Liver (tissue), 9 donors: Measurements from ENCODE around the gene MRPL41. TPM values are rescaled to one million over a fixed set of nuclear protein-coding genes. Genes with fewer than 3 reads are reported as not detected.
A peak's percentile ranks its signal among the peaks of the same experiment; 100 is the strongest.

Experiments used
- DNase-seq: peaks from one replicate; pipeline ENCODE4 v3.0.0-alpha.2; 2017; ENCODE audit warnings: low spot score
- H3K27ac ChIP-seq, 2 donors: one replicate each; pipeline ENCODE4 v1.7.0; 2013; ENCODE audit warnings: inconsistent platforms in 2 of 2, low read length in 2 of 2, control low read depth in 1 of 2, low read depth in 1 of 2, mild to moderate bottlenecking in 1 of 2
- H3K27me3 ChIP-seq, 4 donors: one replicate each; pipeline versions ENCODE4 v1.6.1 to v1.7.0; 2013; ENCODE audit warnings: low read length in 3 of 4, inconsistent platforms in 1 of 4, mild to moderate bottlenecking in 1 of 4, moderate library complexity in 1 of 4; ENCODE audit not compliant: control insufficient read depth in 4 of 4, insufficient read depth in 4 of 4
- H3K36me3 ChIP-seq, 4 donors: one replicate each; pipeline versions ENCODE4 v1.6.1 to v1.7.0; 2013; ENCODE audit warnings: low read length in 3 of 4, mild to moderate bottlenecking in 3 of 4, low read depth in 1 of 4, moderate library complexity in 1 of 4; ENCODE audit not compliant: control insufficient read depth in 4 of 4, insufficient read depth in 3 of 4
- H3K4me1 ChIP-seq, 4 donors: one replicate each; pipeline versions ENCODE4 v1.6.1 to v1.7.0; 2013; ENCODE audit warnings: low read length in 3 of 4, mild to moderate bottlenecking in 3 of 4, moderate library complexity in 1 of 4; ENCODE audit not compliant: control insufficient read depth in 4 of 4, insufficient read depth in 4 of 4
- H3K4me3 ChIP-seq, 3 donors: one replicate each; pipeline versions ENCODE4 v1.6.1 to v1.7.0; 2013; ENCODE audit warnings: low read length in 3 of 3, control low read depth in 1 of 3, low read depth in 1 of 3, mild to moderate bottlenecking in 1 of 3
- H3K9ac ChIP-seq, 2 donors: one replicate each; pipeline ENCODE4 v1.7.0; 2013; ENCODE audit warnings: low read length in 2 of 2, mild to moderate bottlenecking in 2 of 2, moderate library complexity in 2 of 2, control low read depth in 1 of 2, low read depth in 1 of 2
- H3K9me3 ChIP-seq, 4 donors: one replicate each; pipeline versions ENCODE4 v1.6.1 to v1.7.0; 2013; ENCODE audit warnings: low read length in 3 of 4; ENCODE audit not compliant: control insufficient read depth in 4 of 4
- ATF3 ChIP-seq: IDR thresholded peaks from 2 replicates; pipeline ENCODE4 v1.6.1; 2016; ENCODE audit warnings: antibody characterized with exemption
- CTCF ChIP-seq: fragments of 150-350 bp; IDR thresholded peaks from 2 replicates; pipeline ENCODE4 v1.5.1; 2017; ENCODE audit warnings: improper control_type of control experiment, low read depth, low read length; ENCODE audit not compliant: missing input control
- EGR1 ChIP-seq, 2 donors: IDR thresholded peaks; 2 replicates each; pipeline ENCODE4 v1.6.1; 2016 to 2018; ENCODE audit warnings: antibody characterized with exemption in 2 of 2, low read depth in 2 of 2
- FOXA1 ChIP-seq: IDR thresholded peaks from 2 replicates; pipeline ENCODE4 v1.6.1; 2016; ENCODE audit warnings: antibody characterized with exemption
- FOXA2 ChIP-seq: IDR thresholded peaks from 2 replicates; pipeline ENCODE4 v1.6.1; 2016; ENCODE audit warnings: antibody characterized with exemption
- GABPA ChIP-seq, 2 donors: IDR thresholded peaks in 1 of 2; conservative IDR thresholded peaks in 1 of 2; 2 replicates each; pipeline ENCODE4 v1.6.1; 2016; ENCODE audit warnings: antibody characterized with exemption in 2 of 2, mild to moderate bottlenecking in 1 of 2, moderate library complexity in 1 of 2
- HNF4A ChIP-seq, 2 donors: conservative IDR thresholded peaks; 2 replicates each; pipeline ENCODE4 v1.6.1; 2016; ENCODE audit warnings: antibody characterized with exemption in 2 of 2, mild to moderate bottlenecking in 2 of 2
- NR2F2 ChIP-seq: IDR thresholded peaks from 2 replicates; pipeline ENCODE4 v1.6.1; 2016; ENCODE audit warnings: antibody characterized with exemption
- RAD21 ChIP-seq, 2 donors: IDR thresholded peaks; 2 replicates each; pipeline ENCODE4 v1.6.1; 2016; ENCODE audit warnings: antibody characterized with exemption in 2 of 2, mild to moderate bottlenecking in 2 of 2
- RXRA ChIP-seq, 2 donors: IDR thresholded peaks; 2 replicates each; pipeline ENCODE4 v1.6.1; 2017 to 2018; ENCODE audit warnings: antibody characterized with exemption in 2 of 2, mild to moderate bottlenecking in 1 of 2
- SP1 ChIP-seq: IDR thresholded peaks from 2 replicates; pipeline ENCODE4 v1.6.1; 2018; ENCODE audit warnings: antibody characterized with exemption, mild to moderate bottlenecking
- TAF1 ChIP-seq: conservative IDR thresholded peaks from 2 replicates; pipeline ENCODE4 v1.6.1; 2016; ENCODE audit warnings: antibody characterized with exemption, mild to moderate bottlenecking
- YY1 ChIP-seq: IDR thresholded peaks from 2 replicates; pipeline ENCODE4 v1.6.1; 2016; ENCODE audit warnings: antibody characterized with exemption, mild to moderate bottlenecking
- ZBTB33 ChIP-seq: IDR thresholded peaks from 2 replicates; pipeline ENCODE4 v1.6.1; 2016; ENCODE audit warnings: antibody characterized with exemption
- WGBS: extraction: QIAGEN DNeasy Blood & Tissue Kit; methylation state at CpG from one replicate; pipeline ENCODE4 v1.1.7; 2013; 5-methylcytosine and 5-hydroxymethylcytosine counted together
- polyA plus RNA-seq, 2 donors: library from polyadenylated mRNA; stranded (reverse) in 1 of 2; unstranded in 1 of 2; fragments of 200-250 nt in 1 of 2; fragments of >200 nt in 1 of 2; fragmentation: Nextera tagmentation in 1 of 2; extraction: Ambion mirVana in 1 of 2; gene quantifications; one replicate each; pipeline versions ENCODE4 v1.2.1 to v1.2.3, GENCODE V29; 2013 to 2015
- total RNA-seq, 2 donors: library from RNA; depleted of rRNA; stranded (reverse); fragments of >200 nt; gene quantifications; one replicate each; pipeline ENCODE4 v1.2.3, GENCODE V29; 2014
- donor health status: healthy.
- donor health status: healthy.
- donor health status: healthy.
- donor health status: healthy.
- donor health status: healthy.

MRPL41 gene
- total and polyA plus RNA-seq, 4 donors, result 31.7 to 120 (median 49.3) TPM

- Histone ChIP-seq H3K4me1 (peaks cover 5 to 30% (median 22%) of the 10 kb centered on the region in 4 donors), H3K27me3 (no peaks in the 10 kb centered on the region), H3K4me3 (no peak overlapping the region), H3K9ac (no peak overlapping the region), H3K9me3 (no peaks in the 10 kb centered on the region), H3K27ac (no peak overlapping the region), H3K36me3 (peaks cover 4 to 19% (median 13%) of the 10 kb centered on the region in 4 donors)
- TF ChIP-seq RAD21 (IDR thresholded peaks at IDR 0.05), result no peak
- no peak for TF ChIP-seq CTCF
- no peak for TF ChIP-seq GABPA (IDR thresholded peaks at IDR 0.05 in 1 of 2, conservative IDR thresholded peaks at IDR 0.05 in 1 of 2)
- no peak for TF ChIP-seq HNF4A (conservative IDR thresholded peaks at IDR 0.05)
- TF ChIP-seq TAF1, result no peak
- WGBS, result 93% methylated on average over 6 of the region's 6 CpGs
- no peak for DNase-seq
Observed at GRCh38 chr9:137588891-137589290, 37.2 kb downstream of the MRPL41 start.

- Histone ChIP-seq H3K9ac (no peak overlapping the region), H3K27me3 (no peaks in the 10 kb centered on the region), H3K4me3 (peak overlapping the region in 2 of 3 donors; percentile 70 to 86), H3K27ac (no peak overlapping the region), H3K36me3 (peaks cover 4 to 19% (median 13%) of the 10 kb centered on the region in 4 donors), H3K9me3 (no peaks in the 10 kb centered on the region), H3K4me1 (peaks cover 5 to 30% (median 22%) of the 10 kb centered on the region in 4 donors)
- 12% methylated on average over 58 of the region's 58 CpGs for WGBS
- DNase-seq, result no peak
- no peak for TF ChIP-seq EGR1 (IDR thresholded peaks at IDR 0.05; ENCODE audit: low read depth in 2 of 2)
- no peak for TF ChIP-seq RAD21 (IDR thresholded peaks at IDR 0.05)
Observed at GRCh38 chr9:137589441-137590122, 37.9 kb downstream of the MRPL41 start.

- no peaks in the 10 kb centered on the region for H3K27me3 ChIP-seq
- H3K4me3 ChIP-seq, result peak overlapping the region in 2 of 3 donors; percentile 16 to 86
- no peaks in the 10 kb centered on the region for H3K9me3 ChIP-seq
- TF ChIP-seq NR2F2, result no peak
- TF ChIP-seq TAF1, result no peak
- no peak for TF ChIP-seq FOXA2
- H3K27ac ChIP-seq, result no peak overlapping the region
- H3K4me1 ChIP-seq, result peaks cover 5 to 30% (median 22%) of the 10 kb centered on the region in 4 donors
- H3K36me3 ChIP-seq, result peaks cover 4 to 19% (median 13%) of the 10 kb centered on the region in 4 donors
- no peak overlapping the region for H3K9ac ChIP-seq
- no peak for DNase-seq
- WGBS, result 2% methylated on average over 61 of the region's 61 CpGs
Observed at GRCh38 chr9:137590123-137590468, 38.4 kb downstream of the MRPL41 start.

- WGBS, result 2% methylated on average over 113 of the region's 113 CpGs
- Histone ChIP-seq H3K9me3 (no peaks in the 10 kb centered on the region), H3K4me1 (peaks cover 5 to 30% (median 22%) of the 10 kb centered on the region in 4 donors), H3K27ac (no peak within 1 kb of the TSS), H3K27me3 (no peaks in the 10 kb centered on the region), H3K36me3 (peaks cover 4 to 16% (median 12%) of the 10 kb centered on the region in 4 donors), H3K4me3 (peak within 1 kb of the TSS; percentile 47 to 86 (median 83)), H3K9ac (no peak within 1 kb of the TSS)
- DNase-seq, result peak; percentile 94
- TF ChIP-seq CTCF (no peak), ZBTB33 (no peak), TAF1 (no peak), YY1 (no peak), ATF3 (no peak), GABPA (IDR thresholded peaks at IDR 0.05 in 1 of 2, conservative IDR thresholded peaks at IDR 0.05 in 1 of 2) (no peak), RXRA (IDR thresholded peaks at IDR 0.05) (no peak), FOXA1 (no peak), SP1 (no peak)
Observed at GRCh38 chr9:137590469-137591383, 39.0 kb downstream of the MRPL41 start, which contains the start of gene ZMYND19. Gene ZMYND19, minus strand, starts transcription at chr9:137590512. Its CDS starts 249 bp downstream, at chr9:137590263.
